H9 (cell line): ENCODE results near the gene DAB1. TPM values are rescaled to one million over a fixed set of nuclear protein-coding genes. Genes with fewer than 3 reads are reported as not detected.

Source experiments
- DNase-seq: peaks from one replicate; pipeline ENCODE4 v3.0.0-alpha.2; 2017
- H2AFZ ChIP-seq: one replicate; pipeline ENCODE4 v1.6.1; 2013; ENCODE audit warnings: mild to moderate bottlenecking, low read length, control low read depth, moderate library complexity
- H2AK5ac ChIP-seq: 2 replicates; pipeline ENCODE4 v1.6.1; 2013; ENCODE audit warnings: low read length, control low read depth, mixed read lengths; ENCODE audit not compliant: insufficient read length
- H2BK120ac ChIP-seq: one replicate; pipeline ENCODE4 v1.6.1; 2013; ENCODE audit warnings: low read depth, mild to moderate bottlenecking, low read length, control low read depth, inconsistent platforms; ENCODE audit not compliant: poor library complexity, severe bottlenecking
- H2BK12ac ChIP-seq: 2 replicates; pipeline ENCODE4 v1.6.1; 2013; ENCODE audit warnings: low read length, control low read depth, mixed read lengths, low read depth; ENCODE audit not compliant: insufficient read length
- H2BK15ac ChIP-seq: 2 replicates; pipeline ENCODE4 v1.6.1; 2013; ENCODE audit warnings: low read depth, low read length, control low read depth
- H2BK20ac ChIP-seq: one replicate; pipeline ENCODE4 v1.6.1; 2013; ENCODE audit warnings: low read depth, mild to moderate bottlenecking, low read length, control low read depth, inconsistent platforms; ENCODE audit not compliant: poor library complexity, severe bottlenecking
- H2BK5ac ChIP-seq: 2 replicates; pipeline ENCODE4 v1.6.1; 2013; ENCODE audit warnings: low read length, control low read depth, mixed read lengths; ENCODE audit not compliant: insufficient read length
- H3K14ac ChIP-seq: 2 replicates; pipeline ENCODE4 v1.6.1; 2013; ENCODE audit warnings: low read length, control low read depth; ENCODE audit not compliant: insufficient read depth
- H3K18ac ChIP-seq: 2 replicates; pipeline ENCODE4 v1.6.1; 2013; ENCODE audit warnings: low read depth, mild to moderate bottlenecking, mixed read lengths, low read length, control low read depth; ENCODE audit not compliant: insufficient read length
- H3K23ac ChIP-seq: 2 replicates; pipeline ENCODE4 v1.6.1; 2013; ENCODE audit warnings: low read length, control low read depth, mixed read lengths, low read depth; ENCODE audit not compliant: insufficient read length
- H3K23me2 ChIP-seq: 2 replicates; pipeline ENCODE4 v1.6.1; 2013; ENCODE audit warnings: low read depth, mild to moderate bottlenecking, mixed read lengths, low read length, control low read depth; ENCODE audit not compliant: insufficient read length, poor library complexity, severe bottlenecking
- H3K27ac ChIP-seq: 2 replicates; pipeline ENCODE4 v1.5.1; 2013; ENCODE audit warnings: low read length, control low read depth, mixed read lengths, low read depth; ENCODE audit not compliant: insufficient read length
- H3K27me3 ChIP-seq: 2 replicates; pipeline ENCODE4 v1.6.1; 2013; ENCODE audit warnings: low read length, control low read depth, inconsistent platforms; ENCODE audit not compliant: insufficient read depth
- H3K4ac ChIP-seq: 2 replicates; pipeline ENCODE4 v1.6.1; 2013; ENCODE audit warnings: low read depth, mild to moderate bottlenecking, control low read depth, inconsistent platforms, low read length, moderate library complexity
- H3K4me1 ChIP-seq: 2 replicates; pipeline ENCODE4 v1.6.1; 2013; ENCODE audit warnings: low read length, control low read depth, inconsistent platforms; ENCODE audit not compliant: insufficient read depth
- H3K4me2 ChIP-seq: 2 replicates; pipeline ENCODE4 v1.6.1; 2013; ENCODE audit warnings: low read length, control low read depth, mixed read lengths; ENCODE audit not compliant: insufficient read length, insufficient read depth
- H3K56ac ChIP-seq: 2 replicates; pipeline ENCODE4 v1.6.1; 2013; ENCODE audit warnings: low read depth, mild to moderate bottlenecking, mixed read lengths, low read length, control low read depth; ENCODE audit not compliant: insufficient read length
- H3K79me1 ChIP-seq: 2 replicates; pipeline ENCODE4 v1.6.1; 2013; ENCODE audit warnings: low read depth, mild to moderate bottlenecking, moderate library complexity, low read length, control low read depth, inconsistent platforms; ENCODE audit not compliant: insufficient read depth, poor library complexity, severe bottlenecking
- H3K79me2 ChIP-seq: 2 replicates; pipeline ENCODE4 v1.6.1; 2013; ENCODE audit warnings: low read length, control low read depth, inconsistent platforms; ENCODE audit not compliant: insufficient read depth
- H3K9ac ChIP-seq: 2 replicates; pipeline ENCODE4 v1.6.1; 2013; ENCODE audit warnings: low read length, control low read depth, mixed read lengths; ENCODE audit not compliant: insufficient read length; ENCODE audit errors: extremely low read depth
- H3K9me3 ChIP-seq: one replicate; pipeline ENCODE4 v1.6.1; 2013; ENCODE audit warnings: low read depth, low read length, inconsistent platforms; ENCODE audit not compliant: control insufficient read depth
- H3T11ph ChIP-seq: one replicate; pipeline ENCODE4 v1.6.1; 2013; ENCODE audit warnings: mild to moderate bottlenecking, low read length, control low read depth, inconsistent platforms
- H4K20me1 ChIP-seq: one replicate; pipeline ENCODE4 v1.6.1; 2013; ENCODE audit not compliant: control insufficient read depth, insufficient read length, insufficient read depth
- H4K5ac ChIP-seq: 2 replicates; pipeline ENCODE4 v1.6.1; 2013; ENCODE audit warnings: low read depth, mild to moderate bottlenecking, mixed read lengths, low read length, control low read depth; ENCODE audit not compliant: insufficient read length
- H4K8ac ChIP-seq: replicated peaks from 2 replicates; pipeline ENCODE4 v1.6.1; 2013; ENCODE audit warnings: low read length, control low read depth, mixed read lengths, low read depth; ENCODE audit not compliant: insufficient read length
- H4K91ac ChIP-seq: 2 replicates; pipeline ENCODE4 v1.6.1; 2013; ENCODE audit warnings: low read depth, mild to moderate bottlenecking, moderate library complexity, mixed read lengths, low read length, control low read depth; ENCODE audit not compliant: insufficient read length
- H3K27ac Mint-ChIP-seq, 3 experiments: 2 replicates in 2 of 3; 3 replicates in 1 of 3; pipeline ENCODE4 v1.8.0; 2020 to 2021; ENCODE audit warnings: mixed read lengths in 3 of 3, mild to moderate bottlenecking in 1 of 3, moderate library complexity in 1 of 3
- H3K27me3 Mint-ChIP-seq: 2 replicates; pipeline ENCODE4 v1.8.0; 2021; ENCODE audit warnings: low read depth, mild to moderate bottlenecking, moderate library complexity, mixed read lengths
- H3K36me3 Mint-ChIP-seq, 3 experiments: 2 replicates in 2 of 3; 3 replicates in 1 of 3; pipeline ENCODE4 v1.8.0; 2020 to 2021; ENCODE audit warnings: low read depth in 3 of 3, mixed read lengths in 3 of 3; ENCODE audit not compliant: insufficient read depth in 1 of 3
- H3K4me1 Mint-ChIP-seq, 2 experiments: 2 replicates each; pipeline ENCODE4 v1.8.0; 2020; ENCODE audit warnings: mixed read lengths in 2 of 2
- H3K4me3 Mint-ChIP-seq, 2 experiments: 2 replicates in 1 of 2; 3 replicates in 1 of 2; pipeline ENCODE4 v1.8.0; 2020 to 2021; ENCODE audit warnings: mild to moderate bottlenecking in 2 of 2, mixed read lengths in 2 of 2, moderate library complexity in 1 of 2
- H3K9me3 Mint-ChIP-seq, 2 experiments: 2 replicates in 1 of 2; 3 replicates in 1 of 2; pipeline ENCODE4 v1.8.0; 2020; ENCODE audit warnings: mild to moderate bottlenecking in 2 of 2, mixed read lengths in 2 of 2, moderate library complexity in 1 of 2
- CTCF ChIP-seq: fragments of 200-600 bp; sonication (generic); conservative IDR thresholded peaks from 3 replicates; pipeline ENCODE4 v1.8.0; 2021; ENCODE audit warnings: antibody characterized with exemption, mild to moderate bottlenecking
- WGBS: extraction: QIAGEN DNeasy Blood & Tissue Kit; methylation state at CpG from one replicate; pipeline ENCODE4 v1.1.7; 2013; ENCODE audit warnings: missing lambda C conversion rate, low lambda C conversion rate, mixed read lengths; ENCODE audit not compliant: insufficient read length; ENCODE audit errors: extremely low coverage; 5-methylcytosine and 5-hydroxymethylcytosine counted together
- total RNA-seq: library from RNA; stranded (reverse); gene quantifications from 2 replicates; pipeline ENCODE4 v1.2.1, GENCODE V29; 2021

Gene DAB1
- total RNA-seq, 1 experiment from 2014 or later, result 9.3 TPM

DNA sequence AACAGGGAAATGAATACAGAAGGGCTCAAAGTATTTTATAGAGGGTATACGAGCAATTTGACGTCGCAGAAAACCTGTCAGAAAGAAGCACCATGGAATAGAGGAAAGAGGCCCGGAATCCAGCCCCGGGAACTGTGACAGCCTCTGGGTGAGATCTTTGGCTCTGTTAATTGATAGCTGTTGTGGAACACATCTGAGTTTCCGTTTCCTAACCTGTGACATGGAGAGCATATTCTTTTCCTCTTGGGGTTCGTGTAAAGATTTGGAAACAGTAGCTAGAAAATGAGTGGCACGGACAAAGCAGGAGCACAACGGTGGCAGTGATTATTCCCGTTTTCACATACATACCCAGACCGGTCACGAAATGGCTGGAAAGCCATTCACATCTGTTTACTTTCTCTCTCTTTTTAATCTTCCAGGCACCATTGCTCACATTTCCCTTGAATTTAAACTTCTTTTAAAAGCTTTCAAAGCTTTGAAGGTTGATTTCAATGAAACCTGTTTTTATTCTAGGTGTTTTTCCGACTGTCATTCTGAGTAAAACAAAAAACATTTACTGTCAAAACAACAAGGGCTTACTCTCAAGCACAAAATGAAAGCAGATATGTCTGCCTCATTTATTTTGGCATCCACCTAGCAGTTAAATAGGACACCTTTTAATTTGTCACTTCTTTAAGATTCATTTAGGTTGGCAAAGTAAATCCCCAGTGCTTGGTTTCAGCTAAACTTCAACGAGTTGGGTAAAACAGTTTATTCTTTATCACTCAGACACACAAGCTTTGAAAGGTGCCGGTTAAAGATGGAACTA, 431.3 kb downstream of the DAB1 start:
- Histone ChIP-seq H3K9me3 (no peaks in the 10 kb centered on the region), H3K14ac (no peak overlapping the region), H3K23ac (no peak overlapping the region), H2AK5ac (no peak overlapping the region), H4K5ac (no peak overlapping the region), H3K79me1 (no peaks in the 10 kb centered on the region), H3K27ac (no peak overlapping the region), H2BK15ac (no peak overlapping the region), H3K56ac (no peak overlapping the region), H2AFZ (no peak overlapping the region), H3K18ac (no peak overlapping the region), H3K4me2 (no peak overlapping the region), H3K27me3 (no peaks in the 10 kb centered on the region), H4K91ac (no peak overlapping the region), H3K9ac (no peak overlapping the region), H3K79me2 (no peaks in the 10 kb centered on the region), H4K8ac (no peak overlapping the region), H3K23me2 (no peaks in the 10 kb centered on the region), H3K4ac (no peak overlapping the region), H4K20me1 (no peaks in the 10 kb centered on the region), H2BK120ac (no peak overlapping the region), H3T11ph (no peak overlapping the region), H2BK20ac (no peak overlapping the region), H2BK5ac (no peak overlapping the region), H3K4me1 (no peaks in the 10 kb centered on the region), H2BK12ac (no peak overlapping the region)
- Mint-ChIP-seq H3K27ac (peak overlapping the region in 2 of 3 experiments; percentile 13 to 32; a peak in 2 of 7 replicates), H3K9me3 (no peaks in the 10 kb centered on the region), H3K36me3 (no peaks in the 10 kb centered on the region), H3K4me3 (no peak overlapping the region), H3K4me1 (peaks cover 11 to 18% of the 10 kb centered on the region in 2 experiments), H3K27me3 (no peaks in the 10 kb centered on the region)
- TF ChIP-seq CTCF, result no peak
- DNase-seq, result no peak
- no CpG with 5 or more reads among the region's 15 CpGs for WGBS
